ENCODE data around the gene FBXL13.

- TF ChIP-seq CTCF (IDR thresholded peaks at IDR 0.05) (no peak), POLR2A (IDR thresholded peaks at IDR 0.05) (no peak)
Measured at GRCh38 chr7:102990642-102991041, 84.0 kb downstream of the FBXL13 start.
